ENCODE measurements around the gene ARHGAP10.

Gene ARHGAP10

DNA sequence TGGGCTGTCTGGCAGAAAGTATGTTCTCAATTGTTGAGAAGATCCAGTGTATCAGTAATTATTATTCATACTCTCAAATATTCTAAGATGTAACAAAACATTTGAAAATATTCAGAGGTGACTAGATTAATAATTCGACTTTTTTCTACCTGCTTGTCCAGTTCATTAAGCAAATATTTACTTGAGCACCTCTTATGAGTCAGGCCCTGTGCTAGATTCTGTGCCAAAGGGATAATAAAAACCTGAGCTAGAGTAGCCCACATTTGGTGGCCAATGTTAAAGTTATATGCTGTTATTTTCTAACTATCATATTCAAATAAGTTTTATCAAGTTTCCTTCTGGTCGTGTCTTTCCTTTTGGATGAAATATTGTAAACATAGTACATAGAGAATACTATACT, 58.5 kb downstream of the ARHGAP10 start:
- Histone ChIP-seq H3K4me3 (ENCODE audit: low read depth in 1 of 2, low read length in 1 of 2) (no peak overlapping the region), H3K27me3 (no peaks in the 10 kb centered on the region), H3K4me1 (ENCODE audit: control insufficient read depth in 1 of 2, insufficient read depth in 1 of 2, low read depth in 1 of 2, low read length in 1 of 2) (peaks cover 0 to 12% of the 10 kb centered on the region in 2 experiments), H3K9me3 (no peaks in the 10 kb centered on the region), H3K36me3 (no peaks in the 10 kb centered on the region), H3K27ac (no peak overlapping the region)
- TF ChIP-seq, protein P1, sequence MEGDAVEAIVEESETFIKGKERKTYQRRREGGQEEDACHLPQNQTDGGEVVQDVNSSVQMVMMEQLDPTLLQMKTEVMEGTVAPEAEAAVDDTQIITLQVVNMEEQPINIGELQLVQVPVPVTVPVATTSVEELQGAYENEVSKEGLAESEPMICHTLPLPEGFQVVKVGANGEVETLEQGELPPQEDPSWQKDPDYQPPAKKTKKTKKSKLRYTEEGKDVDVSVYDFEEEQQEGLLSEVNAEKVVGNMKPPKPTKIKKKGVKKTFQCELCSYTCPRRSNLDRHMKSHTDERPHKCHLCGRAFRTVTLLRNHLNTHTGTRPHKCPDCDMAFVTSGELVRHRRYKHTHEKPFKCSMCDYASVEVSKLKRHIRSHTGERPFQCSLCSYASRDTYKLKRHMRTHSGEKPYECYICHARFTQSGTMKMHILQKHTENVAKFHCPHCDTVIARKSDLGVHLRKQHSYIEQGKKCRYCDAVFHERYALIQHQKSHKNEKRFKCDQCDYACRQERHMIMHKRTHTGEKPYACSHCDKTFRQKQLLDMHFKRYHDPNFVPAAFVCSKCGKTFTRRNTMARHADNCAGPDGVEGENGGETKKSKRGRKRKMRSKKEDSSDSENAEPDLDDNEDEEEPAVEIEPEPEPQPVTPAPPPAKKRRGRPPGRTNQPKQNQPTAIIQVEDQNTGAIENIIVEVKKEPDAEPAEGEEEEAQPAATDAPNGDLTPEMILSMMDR (IDR thresholded peaks at IDR 0.05), result no peak

GRCh38 chr4:147791341-147791740, 59.5 kb downstream of the ARHGAP10 start:
- no peak overlapping the region for H3K27ac ChIP-seq
- H3K9me3 ChIP-seq, result no peaks in the 10 kb centered on the region
- no peaks in the 10 kb centered on the region for H3K36me3 ChIP-seq
- no peak overlapping the region for H3K4me3 ChIP-seq (ENCODE audit: low read depth in 1 of 2, low read length in 1 of 2)
- TF ChIP-seq, protein P1 (IDR thresholded peaks at IDR 0.05), result no peak
- no peaks in the 10 kb centered on the region for H3K27me3 ChIP-seq
- H3K4me1 ChIP-seq (ENCODE audit: control insufficient read depth in 1 of 2, insufficient read depth in 1 of 2, low read depth in 1 of 2, low read length in 1 of 2), result peaks cover 0 to 12% of the 10 kb centered on the region in 2 experiments

- TF ChIP-seq, protein P1 (IDR thresholded peaks at IDR 0.05), result no peak
- H3K27ac ChIP-seq, result no peak overlapping the region
- H3K9me3 ChIP-seq, result no peaks in the 10 kb centered on the region
- no peaks in the 10 kb centered on the region for H3K36me3 ChIP-seq
- H3K4me3 ChIP-seq (ENCODE audit: low read depth in 1 of 2, low read length in 1 of 2), result no peak overlapping the region
- H3K27me3 ChIP-seq, result no peaks in the 10 kb centered on the region
- peaks cover 0 to 12% of the 10 kb centered on the region in 2 experiments for H3K4me1 ChIP-seq (ENCODE audit: control insufficient read depth in 1 of 2, insufficient read depth in 1 of 2, low read depth in 1 of 2, low read length in 1 of 2)
These were observed 60.0 kb downstream of the ARHGAP10 start for GRCh38 chr4:147791865-147792264.

- TF ChIP-seq, protein P1 (IDR thresholded peaks at IDR 0.05), result no peak
- Histone ChIP-seq H3K4me1 (ENCODE audit: control insufficient read depth in 1 of 2, insufficient read depth in 1 of 2, low read depth in 1 of 2, low read length in 1 of 2) (peaks cover 0 to 12% of the 10 kb centered on the region in 2 experiments), H3K36me3 (no peaks in the 10 kb centered on the region), H3K27me3 (no peaks in the 10 kb centered on the region), H3K4me3 (ENCODE audit: low read depth in 1 of 2, low read length in 1 of 2) (no peak overlapping the region), H3K9me3 (no peaks in the 10 kb centered on the region), H3K27ac (no peak overlapping the region)
These were observed 61.9 kb downstream of the ARHGAP10 start for GRCh38 chr4:147793569-147794313.

GRCh38 chr4:147794314-147794680, 62.4 kb downstream of the ARHGAP10 start:
- Histone ChIP-seq H3K36me3 (no peaks in the 10 kb centered on the region), H3K27me3 (no peaks in the 10 kb centered on the region), H3K4me1 (ENCODE audit: control insufficient read depth in 1 of 2, insufficient read depth in 1 of 2, low read depth in 1 of 2, low read length in 1 of 2) (peaks cover 0 to 12% of the 10 kb centered on the region in 2 experiments), H3K9me3 (no peaks in the 10 kb centered on the region), H3K27ac (no peak overlapping the region), H3K4me3 (ENCODE audit: low read depth in 1 of 2, low read length in 1 of 2) (no peak overlapping the region)
- TF ChIP-seq, protein P1 (IDR thresholded peaks at IDR 0.05), result no peak

All from neutrophil (primary cell).